Measurements from ENCODE around the gene MCUB.

GRCh38 chr4:109721033-109721432, 161.0 kb downstream of the MCUB start:
- no peak for TF ChIP-seq FOXA1 (IDR thresholded peaks at IDR 0.05)
- no peak for TF ChIP-seq FOXA1 (CRISPR knock-in tag; IDR thresholded peaks at IDR 0.05)
- TF ChIP-seq SKI (IDR thresholded peaks at IDR 0.05; ENCODE audit: partially characterized antibody) = no peak
